H9 (cell line): ENCODE results near the gene LDHAL6B. TPM values are rescaled to one million over a fixed set of nuclear protein-coding genes. Genes with fewer than 3 reads are reported as not detected.

ENCODE experiments used
- DNase-seq: peaks from one replicate; pipeline ENCODE4 v3.0.0-alpha.2; 2017
- H2AFZ ChIP-seq: one replicate; pipeline ENCODE4 v1.6.1; 2013; ENCODE audit warnings: mild to moderate bottlenecking, low read length, control low read depth, moderate library complexity
- H2AK5ac ChIP-seq: 2 replicates; pipeline ENCODE4 v1.6.1; 2013; ENCODE audit warnings: low read length, control low read depth, mixed read lengths; ENCODE audit not compliant: insufficient read length
- H2BK120ac ChIP-seq: one replicate; pipeline ENCODE4 v1.6.1; 2013; ENCODE audit warnings: low read depth, mild to moderate bottlenecking, low read length, control low read depth, inconsistent platforms; ENCODE audit not compliant: poor library complexity, severe bottlenecking
- H2BK12ac ChIP-seq: 2 replicates; pipeline ENCODE4 v1.6.1; 2013; ENCODE audit warnings: low read length, control low read depth, mixed read lengths, low read depth; ENCODE audit not compliant: insufficient read length
- H2BK15ac ChIP-seq: 2 replicates; pipeline ENCODE4 v1.6.1; 2013; ENCODE audit warnings: low read depth, low read length, control low read depth
- H2BK20ac ChIP-seq: one replicate; pipeline ENCODE4 v1.6.1; 2013; ENCODE audit warnings: low read depth, mild to moderate bottlenecking, low read length, control low read depth, inconsistent platforms; ENCODE audit not compliant: poor library complexity, severe bottlenecking
- H2BK5ac ChIP-seq: 2 replicates; pipeline ENCODE4 v1.6.1; 2013; ENCODE audit warnings: low read length, control low read depth, mixed read lengths; ENCODE audit not compliant: insufficient read length
- H3K14ac ChIP-seq: 2 replicates; pipeline ENCODE4 v1.6.1; 2013; ENCODE audit warnings: low read length, control low read depth; ENCODE audit not compliant: insufficient read depth
- H3K18ac ChIP-seq: 2 replicates; pipeline ENCODE4 v1.6.1; 2013; ENCODE audit warnings: low read depth, mild to moderate bottlenecking, mixed read lengths, low read length, control low read depth; ENCODE audit not compliant: insufficient read length
- H3K23ac ChIP-seq: 2 replicates; pipeline ENCODE4 v1.6.1; 2013; ENCODE audit warnings: low read length, control low read depth, mixed read lengths, low read depth; ENCODE audit not compliant: insufficient read length
- H3K23me2 ChIP-seq: 2 replicates; pipeline ENCODE4 v1.6.1; 2013; ENCODE audit warnings: low read depth, mild to moderate bottlenecking, mixed read lengths, low read length, control low read depth; ENCODE audit not compliant: insufficient read length, poor library complexity, severe bottlenecking
- H3K27ac ChIP-seq: 2 replicates; pipeline ENCODE4 v1.5.1; 2013; ENCODE audit warnings: low read length, control low read depth, mixed read lengths, low read depth; ENCODE audit not compliant: insufficient read length
- H3K27me3 ChIP-seq: 2 replicates; pipeline ENCODE4 v1.6.1; 2013; ENCODE audit warnings: low read length, control low read depth, inconsistent platforms; ENCODE audit not compliant: insufficient read depth
- H3K4ac ChIP-seq: 2 replicates; pipeline ENCODE4 v1.6.1; 2013; ENCODE audit warnings: low read depth, mild to moderate bottlenecking, control low read depth, inconsistent platforms, low read length, moderate library complexity
- H3K4me1 ChIP-seq: 2 replicates; pipeline ENCODE4 v1.6.1; 2013; ENCODE audit warnings: low read length, control low read depth, inconsistent platforms; ENCODE audit not compliant: insufficient read depth
- H3K4me2 ChIP-seq: 2 replicates; pipeline ENCODE4 v1.6.1; 2013; ENCODE audit warnings: low read length, control low read depth, mixed read lengths; ENCODE audit not compliant: insufficient read length, insufficient read depth
- H3K56ac ChIP-seq: 2 replicates; pipeline ENCODE4 v1.6.1; 2013; ENCODE audit warnings: low read depth, mild to moderate bottlenecking, mixed read lengths, low read length, control low read depth; ENCODE audit not compliant: insufficient read length
- H3K79me1 ChIP-seq: 2 replicates; pipeline ENCODE4 v1.6.1; 2013; ENCODE audit warnings: low read depth, mild to moderate bottlenecking, moderate library complexity, low read length, control low read depth, inconsistent platforms; ENCODE audit not compliant: insufficient read depth, poor library complexity, severe bottlenecking
- H3K79me2 ChIP-seq: 2 replicates; pipeline ENCODE4 v1.6.1; 2013; ENCODE audit warnings: low read length, control low read depth, inconsistent platforms; ENCODE audit not compliant: insufficient read depth
- H3K9ac ChIP-seq: 2 replicates; pipeline ENCODE4 v1.6.1; 2013; ENCODE audit warnings: low read length, control low read depth, mixed read lengths; ENCODE audit not compliant: insufficient read length; ENCODE audit errors: extremely low read depth
- H3K9me3 ChIP-seq: one replicate; pipeline ENCODE4 v1.6.1; 2013; ENCODE audit warnings: low read depth, low read length, inconsistent platforms; ENCODE audit not compliant: control insufficient read depth
- H3T11ph ChIP-seq: one replicate; pipeline ENCODE4 v1.6.1; 2013; ENCODE audit warnings: mild to moderate bottlenecking, low read length, control low read depth, inconsistent platforms
- H4K20me1 ChIP-seq: one replicate; pipeline ENCODE4 v1.6.1; 2013; ENCODE audit not compliant: control insufficient read depth, insufficient read length, insufficient read depth
- H4K5ac ChIP-seq: 2 replicates; pipeline ENCODE4 v1.6.1; 2013; ENCODE audit warnings: low read depth, mild to moderate bottlenecking, mixed read lengths, low read length, control low read depth; ENCODE audit not compliant: insufficient read length
- H4K8ac ChIP-seq: replicated peaks from 2 replicates; pipeline ENCODE4 v1.6.1; 2013; ENCODE audit warnings: low read length, control low read depth, mixed read lengths, low read depth; ENCODE audit not compliant: insufficient read length
- H4K91ac ChIP-seq: 2 replicates; pipeline ENCODE4 v1.6.1; 2013; ENCODE audit warnings: low read depth, mild to moderate bottlenecking, moderate library complexity, mixed read lengths, low read length, control low read depth; ENCODE audit not compliant: insufficient read length
- H3K27ac Mint-ChIP-seq, 3 experiments: 2 replicates in 2 of 3; 3 replicates in 1 of 3; pipeline ENCODE4 v1.8.0; 2020 to 2021; ENCODE audit warnings: mixed read lengths in 3 of 3, mild to moderate bottlenecking in 1 of 3, moderate library complexity in 1 of 3
- H3K27me3 Mint-ChIP-seq: 2 replicates; pipeline ENCODE4 v1.8.0; 2021; ENCODE audit warnings: low read depth, mild to moderate bottlenecking, moderate library complexity, mixed read lengths
- H3K36me3 Mint-ChIP-seq, 3 experiments: 2 replicates in 2 of 3; 3 replicates in 1 of 3; pipeline ENCODE4 v1.8.0; 2020 to 2021; ENCODE audit warnings: low read depth in 3 of 3, mixed read lengths in 3 of 3; ENCODE audit not compliant: insufficient read depth in 1 of 3
- H3K4me1 Mint-ChIP-seq, 2 experiments: 2 replicates each; pipeline ENCODE4 v1.8.0; 2020; ENCODE audit warnings: mixed read lengths in 2 of 2
- H3K4me3 Mint-ChIP-seq, 2 experiments: 2 replicates in 1 of 2; 3 replicates in 1 of 2; pipeline ENCODE4 v1.8.0; 2020 to 2021; ENCODE audit warnings: mild to moderate bottlenecking in 2 of 2, mixed read lengths in 2 of 2, moderate library complexity in 1 of 2
- H3K9me3 Mint-ChIP-seq, 2 experiments: 2 replicates in 1 of 2; 3 replicates in 1 of 2; pipeline ENCODE4 v1.8.0; 2020; ENCODE audit warnings: mild to moderate bottlenecking in 2 of 2, mixed read lengths in 2 of 2, moderate library complexity in 1 of 2
- CTCF ChIP-seq: fragments of 200-600 bp; sonication (generic); conservative IDR thresholded peaks from 3 replicates; pipeline ENCODE4 v1.8.0; 2021; ENCODE audit warnings: antibody characterized with exemption, mild to moderate bottlenecking
- WGBS: extraction: QIAGEN DNeasy Blood & Tissue Kit; methylation state at CpG from one replicate; pipeline ENCODE4 v1.1.7; 2013; ENCODE audit warnings: missing lambda C conversion rate, low lambda C conversion rate, mixed read lengths; ENCODE audit not compliant: insufficient read length; ENCODE audit errors: extremely low coverage; 5-methylcytosine and 5-hydroxymethylcytosine counted together
- total RNA-seq: library from RNA; stranded (reverse); gene quantifications from 2 replicates; pipeline ENCODE4 v1.2.1, GENCODE V29; 2021

LDHAL6B gene
- total RNA-seq, 1 experiment from 2014 or later = not detected

DNA sequence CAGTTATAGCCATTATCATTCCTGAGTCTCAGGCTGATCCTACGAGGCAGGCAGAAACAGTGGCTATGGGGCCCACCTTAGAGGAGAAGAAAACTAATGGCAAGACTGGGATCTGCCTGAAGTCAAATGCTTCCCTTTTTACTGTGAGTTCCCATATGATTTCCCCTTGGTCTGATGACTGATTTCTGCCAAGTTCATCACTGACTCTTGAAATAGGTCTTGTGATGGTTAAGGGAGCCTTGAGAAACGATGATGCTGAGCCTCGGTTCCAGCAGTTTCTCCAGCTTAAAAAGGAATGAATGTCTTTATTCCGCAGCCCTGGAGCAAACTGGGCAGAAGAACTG is 29.4 kb upstream of the LDHAL6B start:
- TF ChIP-seq CTCF = no peak
- Mint-ChIP-seq H3K9me3 (peaks cover 0 to under 1% of the 10 kb centered on the region in 2 experiments; a peak in 2 of 5 replicates), H3K27ac (peak overlapping the region in 1 of 3 experiments; percentile 49; a peak in 1 of 7 replicates), H3K36me3 (peaks cover 11 to 72% (median 44%) of the 10 kb centered on the region in 3 experiments; a peak in 6 of 7 replicates), H3K4me1 (peaks cover 2 to 9% of the 10 kb centered on the region in 2 experiments; a peak in 3 of 4 replicates), H3K27me3 (no peaks in the 10 kb centered on the region), H3K4me3 (no peak overlapping the region)
- Histone ChIP-seq H2BK120ac (no peak overlapping the region), H4K91ac (no peak overlapping the region), H3K9me3 (peaks cover 5% of the 10 kb centered on the region), H2BK20ac (no peak overlapping the region), H3K23ac (no peak overlapping the region), H3K4me1 (0 out of 2 replicates have a peak, but pooled peaks cover 2% of the 10 kb centered on the region), H2AFZ (no peak overlapping the region), H2BK15ac (no peak overlapping the region), H3K56ac (no peak overlapping the region), H3T11ph (no peak overlapping the region), H2AK5ac (no peak overlapping the region), H3K18ac (no peak overlapping the region), H3K4me2 (no peak overlapping the region), H3K14ac (no peak overlapping the region), H3K79me1 (no peaks in the 10 kb centered on the region), H3K23me2 (no peaks in the 10 kb centered on the region), H2BK12ac (no peak overlapping the region), H4K20me1 (no peaks in the 10 kb centered on the region), H4K8ac (no peak overlapping the region), H3K79me2 (no peaks in the 10 kb centered on the region), H3K27ac (no peak overlapping the region), H3K9ac (no peak overlapping the region), H4K5ac (no peak overlapping the region), H3K4ac (no peak overlapping the region), H3K27me3 (no peaks in the 10 kb centered on the region), H2BK5ac (no peak overlapping the region)
- no CpG with 5 or more reads among the region's 4 CpGs for WGBS
- DNase-seq = no peak
